Stimulated activated CD8-positive, alpha-beta memory T cell treated with anti-CD3 and anti-CD28 coated beads, Interleukin-4, amount 100 ng/mL, for 4 hours (primary cell): ENCODE measurements around the gene USP17L26.
"Not testable (repeated sequence)": the region's sequence is repeated elsewhere in the genome, so short reads cannot be mapped to it uniquely, and the experiment has no call there.

ENCODE experiments used
- DNase-seq, 2 donors: peaks; one replicate each; pipeline ENCODE4 v3.0.0-alpha.2; 2020; ENCODE audit warnings: low read depth in 2 of 2, low spot score in 1 of 2

USP17L26 gene, protein sequence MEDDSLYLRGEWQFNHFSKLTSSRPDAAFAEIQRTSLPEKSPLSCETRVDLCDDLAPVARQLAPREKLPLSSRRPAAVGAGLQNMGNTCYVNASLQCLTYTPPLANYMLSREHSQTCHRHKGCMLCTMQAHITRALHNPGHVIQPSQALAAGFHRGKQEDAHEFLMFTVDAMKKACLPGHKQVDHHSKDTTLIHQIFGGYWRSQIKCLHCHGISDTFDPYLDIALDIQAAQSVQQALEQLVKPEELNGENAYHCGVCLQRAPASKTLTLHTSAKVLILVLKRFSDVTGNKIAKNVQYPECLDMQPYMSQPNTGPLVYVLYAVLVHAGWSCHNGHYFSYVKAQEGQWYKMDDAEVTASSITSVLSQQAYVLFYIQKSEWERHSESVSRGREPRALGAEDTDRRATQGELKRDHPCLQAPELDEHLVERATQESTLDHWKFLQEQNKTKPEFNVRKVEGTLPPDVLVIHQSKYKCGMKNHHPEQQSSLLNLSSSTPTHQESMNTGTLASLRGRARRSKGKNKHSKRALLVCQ

DNA sequence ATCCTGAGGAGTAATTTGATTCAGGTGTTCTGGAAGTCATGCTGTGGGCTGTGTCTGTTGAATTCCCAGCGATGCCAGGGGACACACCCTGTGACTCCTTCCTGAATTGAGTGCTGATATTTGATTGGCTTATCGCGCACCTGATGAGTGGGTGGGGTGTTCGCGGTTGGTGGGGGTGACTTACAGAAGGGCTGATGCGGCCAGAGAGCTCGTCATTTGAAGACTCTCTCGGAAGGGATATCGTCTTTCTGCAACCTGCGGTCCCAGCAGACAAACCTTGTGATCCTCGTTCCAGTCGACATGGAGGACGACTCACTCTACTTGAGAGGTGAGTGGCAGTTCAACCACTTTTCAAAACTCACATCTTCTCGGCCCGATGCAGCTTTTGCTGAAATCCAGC, at the start of gene USP17L26:
Gene USP17L26 (plus strand): TSS at position 301 of the 400 bp plus-strand sequence. CDS start 0 bp downstream, at position 301.
- DNase-seq = not testable (repeated sequence)

DNA sequence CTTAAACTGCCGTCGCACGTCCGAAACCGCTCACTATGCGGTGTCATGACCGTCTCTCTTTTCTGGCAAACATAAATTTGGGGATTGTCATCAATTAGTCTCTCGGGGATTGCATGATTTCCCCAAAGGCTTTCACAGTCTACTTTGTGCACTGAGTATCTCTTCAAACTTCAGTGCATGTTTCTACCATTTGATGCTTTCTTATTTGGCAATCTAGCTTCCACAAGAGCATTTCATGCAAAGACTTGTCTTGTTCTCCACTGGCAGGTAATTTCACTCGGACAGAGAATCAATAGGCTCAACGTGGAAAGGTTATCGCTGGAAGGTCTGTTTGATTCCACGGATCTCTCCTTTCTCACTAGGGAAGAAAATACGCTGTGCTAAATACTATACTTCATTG, 10.3 kb upstream of the USP17L26 start:
- DNase-seq = not testable (repeated sequence)

DNA sequence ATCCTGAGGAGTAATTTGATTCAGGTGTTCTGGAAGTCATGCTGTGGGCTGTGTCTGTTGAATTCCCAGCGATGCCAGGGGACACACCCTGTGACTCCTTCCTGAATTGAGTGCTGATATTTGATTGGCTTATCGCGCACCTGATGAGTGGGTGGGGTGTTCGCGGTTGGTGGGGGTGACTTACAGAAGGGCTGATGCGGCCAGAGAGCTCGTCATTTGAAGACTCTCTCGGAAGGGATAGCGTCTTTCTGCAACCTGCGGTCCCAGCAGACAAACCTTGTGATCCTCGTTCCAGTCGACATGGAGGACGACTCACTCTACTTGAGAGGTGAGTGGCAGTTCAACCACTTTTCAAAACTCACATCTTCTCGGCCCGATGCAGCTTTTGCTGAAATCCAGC, 9.6 kb upstream of the USP17L26 start, which contains the start of gene USP17L24:
Gene USP17L24 (plus strand): TSS at position 301 of the 400 bp plus-strand sequence. CDS start 0 bp downstream, at position 301.
- DNase-seq = not testable (repeated sequence)

DNA sequence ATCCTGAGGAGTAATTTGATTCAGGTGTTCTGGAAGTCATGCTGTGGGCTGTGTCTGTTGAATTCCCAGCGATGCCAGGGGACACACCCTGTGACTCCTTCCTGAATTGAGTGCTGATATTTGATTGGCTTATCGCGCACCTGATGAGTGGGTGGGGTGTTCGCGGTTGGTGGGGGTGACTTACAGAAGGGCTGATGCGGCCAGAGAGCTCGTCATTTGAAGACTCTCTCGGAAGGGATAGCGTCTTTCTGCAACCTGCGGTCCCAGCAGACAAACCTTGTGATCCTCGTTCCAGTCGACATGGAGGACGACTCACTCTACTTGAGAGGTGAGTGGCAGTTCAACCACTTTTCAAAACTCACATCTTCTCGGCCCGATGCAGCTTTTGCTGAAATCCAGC, 4.8 kb upstream of the USP17L26 start, which contains the start of gene USP17L25:
Gene USP17L25 (plus strand): TSS at position 301 of the 400 bp plus-strand sequence. CDS start 0 bp downstream, at position 301.
- not testable (repeated sequence) for DNase-seq

DNA sequence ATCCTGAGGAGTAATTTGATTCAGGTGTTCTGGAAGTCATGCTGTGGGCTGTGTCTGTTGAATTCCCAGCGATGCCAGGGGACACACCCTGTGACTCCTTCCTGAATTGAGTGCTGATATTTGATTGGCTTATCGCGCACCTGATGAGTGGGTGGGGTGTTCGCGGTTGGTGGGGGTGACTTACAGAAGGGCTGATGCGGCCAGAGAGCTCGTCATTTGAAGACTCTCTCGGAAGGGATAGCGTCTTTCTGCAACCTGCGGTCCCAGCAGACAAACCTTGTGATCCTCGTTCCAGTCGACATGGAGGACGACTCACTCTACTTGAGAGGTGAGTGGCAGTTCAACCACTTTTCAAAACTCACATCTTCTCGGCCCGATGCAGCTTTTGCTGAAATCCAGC, 4.6 kb downstream of the USP17L26 start, which contains the start of gene USP17L5:
Gene USP17L5 (plus strand): TSS at position 301 of the 400 bp plus-strand sequence. CDS start 0 bp downstream, at position 301.
- not testable (repeated sequence) for DNase-seq

DNA sequence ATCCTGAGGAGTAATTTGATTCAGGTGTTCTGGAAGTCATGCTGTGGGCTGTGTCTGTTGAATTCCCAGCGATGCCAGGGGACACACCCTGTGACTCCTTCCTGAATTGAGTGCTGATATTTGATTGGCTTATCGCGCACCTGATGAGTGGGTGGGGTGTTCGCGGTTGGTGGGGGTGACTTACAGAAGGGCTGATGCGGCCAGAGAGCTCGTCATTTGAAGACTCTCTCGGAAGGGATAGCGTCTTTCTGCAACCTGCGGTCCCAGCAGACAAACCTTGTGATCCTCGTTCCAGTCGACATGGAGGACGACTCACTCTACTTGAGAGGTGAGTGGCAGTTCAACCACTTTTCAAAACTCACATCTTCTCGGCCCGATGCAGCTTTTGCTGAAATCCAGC, 9.4 kb downstream of the USP17L26 start, which contains the start of gene USP17L27:
Gene USP17L27 (plus strand): TSS at position 301 of the 400 bp plus-strand sequence. CDS start 0 bp downstream, at position 301.
- not testable (repeated sequence) for DNase-seq

DNA sequence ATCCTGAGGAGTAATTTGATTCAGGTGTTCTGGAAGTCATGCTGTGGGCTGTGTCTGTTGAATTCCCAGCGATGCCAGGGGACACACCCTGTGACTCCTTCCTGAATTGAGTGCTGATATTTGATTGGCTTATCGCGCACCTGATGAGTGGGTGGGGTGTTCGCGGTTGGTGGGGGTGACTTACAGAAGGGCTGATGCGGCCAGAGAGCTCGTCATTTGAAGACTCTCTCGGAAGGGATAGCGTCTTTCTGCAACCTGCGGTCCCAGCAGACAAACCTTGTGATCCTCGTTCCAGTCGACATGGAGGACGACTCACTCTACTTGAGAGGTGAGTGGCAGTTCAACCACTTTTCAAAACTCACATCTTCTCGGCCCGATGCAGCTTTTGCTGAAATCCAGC, 14.1 kb downstream of the USP17L26 start, which contains the start of gene USP17L28:
Gene USP17L28 (plus strand): TSS at position 301 of the 400 bp plus-strand sequence. CDS start 0 bp downstream, at position 301.
- not testable (repeated sequence) for DNase-seq

DNA sequence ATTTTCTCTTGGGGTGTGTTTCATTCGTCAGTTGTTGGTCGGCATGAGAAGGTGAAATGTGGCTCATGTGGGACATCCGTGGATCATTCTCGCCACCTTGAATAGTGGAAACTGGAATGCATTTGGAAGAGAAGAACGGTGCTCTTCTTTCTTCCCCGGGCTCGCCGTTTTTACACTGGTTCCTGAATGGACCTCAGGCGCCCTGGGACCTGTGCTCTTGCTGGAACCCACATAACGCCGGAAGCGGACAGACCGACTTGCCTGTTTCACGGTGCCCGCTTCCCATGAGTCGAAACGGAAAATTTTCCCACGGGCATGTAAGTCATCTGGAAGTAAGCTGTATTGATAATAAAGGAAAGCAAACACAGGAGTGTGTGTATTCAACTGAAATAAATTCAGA, 16.4 kb downstream of the USP17L26 start:
- DNase-seq = not testable (repeated sequence)

DNA sequence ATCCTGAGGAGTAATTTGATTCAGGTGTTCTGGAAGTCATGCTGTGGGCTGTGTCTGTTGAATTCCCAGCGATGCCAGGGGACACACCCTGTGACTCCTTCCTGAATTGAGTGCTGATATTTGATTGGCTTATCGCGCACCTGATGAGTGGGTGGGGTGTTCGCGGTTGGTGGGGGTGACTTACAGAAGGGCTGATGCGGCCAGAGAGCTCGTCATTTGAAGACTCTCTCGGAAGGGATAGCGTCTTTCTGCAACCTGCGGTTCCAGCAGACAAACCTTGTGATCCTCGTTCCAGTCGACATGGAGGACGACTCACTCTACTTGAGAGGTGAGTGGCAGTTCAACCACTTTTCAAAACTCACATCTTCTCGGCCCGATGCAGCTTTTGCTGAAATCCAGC, 18.9 kb downstream of the USP17L26 start, which contains the start of gene USP17L29:
Gene USP17L29 (plus strand): TSS at position 301 of the 400 bp plus-strand sequence. CDS start 0 bp downstream, at position 301.
- not testable (repeated sequence) for DNase-seq

DNA sequence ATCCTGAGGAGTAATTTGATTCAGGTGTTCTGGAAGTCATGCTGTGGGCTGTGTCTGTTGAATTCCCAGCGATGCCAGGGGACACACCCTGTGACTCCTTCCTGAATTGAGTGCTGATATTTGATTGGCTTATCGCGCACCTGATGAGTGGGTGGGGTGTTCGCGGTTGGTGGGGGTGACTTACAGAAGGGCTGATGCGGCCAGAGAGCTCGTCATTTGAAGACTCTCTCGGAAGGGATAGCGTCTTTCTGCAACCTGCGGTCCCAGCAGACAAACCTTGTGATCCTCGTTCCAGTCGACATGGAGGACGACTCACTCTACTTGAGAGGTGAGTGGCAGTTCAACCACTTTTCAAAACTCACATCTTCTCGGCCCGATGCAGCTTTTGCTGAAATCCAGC, 28.4 kb downstream of the USP17L26 start, which contains the start of gene USP17L30:
Gene USP17L30 (plus strand): TSS at position 301 of the 400 bp plus-strand sequence. CDS start 0 bp downstream, at position 301.
- not testable (repeated sequence) for DNase-seq

DNA sequence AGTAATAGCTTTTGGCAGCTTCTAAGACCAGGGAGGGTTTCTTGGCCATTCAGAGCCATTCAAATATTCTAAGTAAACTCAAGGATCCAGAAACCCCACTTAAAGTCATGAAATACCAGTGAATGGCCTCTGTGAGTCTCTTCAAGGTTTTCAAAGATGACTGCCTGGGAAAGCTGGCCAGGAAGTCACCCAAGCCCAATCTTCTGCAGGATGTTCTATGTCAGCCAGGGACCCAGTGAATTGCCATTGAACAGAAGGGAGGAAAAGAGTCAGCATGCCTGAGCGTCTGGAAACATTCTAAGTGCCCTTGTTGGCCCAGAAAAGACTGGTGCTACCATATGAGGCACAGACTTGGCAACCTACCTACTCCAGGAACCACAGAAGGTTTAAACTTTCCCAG, 45.4 kb downstream of the USP17L26 start:
- DNase-seq = not testable (repeated sequence)

DNA sequence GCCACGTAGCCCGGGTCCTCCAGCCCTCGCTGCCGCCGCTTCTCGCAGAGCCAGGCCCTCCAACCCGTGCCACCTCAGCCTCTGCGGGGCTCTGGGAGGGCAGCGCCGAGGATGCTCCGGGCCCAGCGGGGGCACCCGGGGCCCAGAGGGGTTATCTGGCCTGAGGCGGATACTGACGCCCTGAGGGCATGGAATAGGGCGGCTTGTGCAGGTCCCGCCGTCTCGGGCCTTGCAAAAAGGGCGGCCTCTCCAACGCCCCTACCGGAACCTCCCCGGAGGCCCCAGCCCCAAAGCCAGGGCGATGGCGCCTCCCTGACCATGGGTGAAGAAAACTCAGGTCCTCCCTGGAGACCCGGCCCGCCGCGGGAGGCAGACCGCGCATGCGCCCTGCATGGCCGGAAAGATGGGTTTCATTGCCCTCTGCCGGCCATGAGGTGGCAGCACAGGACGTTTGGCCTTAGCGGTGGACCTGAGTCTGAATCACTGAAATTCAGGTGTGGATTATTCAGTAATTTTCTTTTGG, 46.6 kb downstream of the USP17L26 start:
- DNase-seq = peak in 1 of 2 donors; percentile 6

DNA sequence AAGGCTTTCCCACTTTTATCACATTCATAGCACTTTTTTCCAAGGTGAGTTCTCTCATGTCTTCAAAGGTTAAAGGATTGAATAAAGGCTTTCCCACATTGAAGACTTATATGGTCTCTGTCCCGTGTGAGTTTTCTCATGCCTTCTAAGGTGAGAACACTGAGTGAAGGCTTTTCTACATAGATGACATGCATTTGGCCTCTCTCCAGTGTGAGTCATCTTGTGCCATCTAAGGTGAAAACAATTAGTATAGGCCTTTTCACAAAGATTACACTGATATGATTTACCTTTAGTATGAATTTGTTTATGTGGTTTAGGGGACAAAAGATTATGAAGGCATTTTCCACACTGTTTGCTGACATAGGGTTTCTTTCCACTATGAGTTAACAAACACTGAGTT, 49.7 kb downstream of the USP17L26 start:
- DNase-seq = no peak
